Right lobe of liver (tissue), 6 donors: Measurements from ENCODE around the gene ADAMTS16. TPM values are rescaled to one million over a fixed set of nuclear protein-coding genes. Genes with fewer than 3 reads are reported as not detected.

ENCODE experiments used
- ATAC-seq, 4 donors: fragments of 200-7000 bp; cut with Tn5 transposase; one replicate each; pipeline ENCODE4 v1.9.1; 2020; ENCODE audit warnings: mild to moderate bottlenecking in 4 of 4, moderate library complexity in 4 of 4
- DNase-seq, 3 donors: peaks; one replicate each; pipeline ENCODE4 v3.0.0-alpha.2; 2020
- H3K27ac ChIP-seq, 3 donors: fragments of 200-600 bp; one replicate each; pipeline ENCODE4 v1.8.0; 2022
- H3K27me3 ChIP-seq, 2 donors: fragments of 200-600 bp; one replicate each; pipeline ENCODE4 v1.8.0; 2022
- H3K36me3 ChIP-seq, 4 donors: fragments of 200-600 bp; sonication (generic) in 1 of 4; one replicate each; pipeline versions ENCODE4 v1.5.1 to v1.8.0; 2017 to 2022; ENCODE audit warnings: control low read depth in 1 of 4
- H3K4me1 ChIP-seq, 4 donors: fragments of 200-600 bp; sonication (generic) in 1 of 4; one replicate each; pipeline versions ENCODE4 v1.5.1 to v1.8.0; 2017 to 2022; ENCODE audit warnings: control low read depth in 1 of 4
- H3K4me3 ChIP-seq, 3 donors: fragments of 200-600 bp; one replicate each; pipeline ENCODE4 v1.8.0; 2022
- H3K9me3 ChIP-seq, 4 donors: fragments of 200-600 bp; sonication (generic) in 1 of 4; one replicate each; pipeline versions ENCODE4 v1.5.1 to v1.8.0; 2017 to 2022; ENCODE audit warnings: control low read depth in 1 of 4
- POLR2A ChIP-seq: fragments of 450-650 bp; IDR thresholded peaks from one replicate; pipeline ENCODE4 v1.6.1; 2017; ENCODE audit warnings: antibody characterized with exemption, mild to moderate bottlenecking
- WGBS: methylation state at CpG from one replicate; pipeline ENCODE4 v1.1.6; 2018; ENCODE audit warnings: low coverage, low lambda C conversion rate; ENCODE audit not compliant: insufficient coverage; ENCODE audit errors: missing lambda C conversion rate; 5-methylcytosine and 5-hydroxymethylcytosine counted together
- intact Hi-C, 2 donors: fragments of 100-400 bp; cut with DNase I; formaldehyde crosslinking; loops; one replicate each; pipeline versions ENCODE4 v1.11.2 to v1.14.1; 2022
- total RNA-seq, 6 experiments: library from RNA; depleted of rRNA in 2 of 6; stranded (reverse); fragments of >200 nt in 2 of 6; fragmentation: NEBNext Ultra II Directional in 3 of 6; extraction: Animal tissue kit (Norgen Biotek cat#: 25700) in 3 of 6; gene quantifications; one replicate each; pipeline versions ENCODE4 v1.1.0 to v1.2.4, GENCODE V29; 2016 to 2023
- TF ChIP-seq, protein P1 (sequence below), 4 donors: fragments of 200-600 bp in 3 of 4; fragments of 450-650 bp in 1 of 4; IDR thresholded peaks; one replicate each; pipeline versions ENCODE4 v1.5.1 to v1.8.0; 2016 to 2022; ENCODE audit warnings: antibody characterized with exemption in 4 of 4, mild to moderate bottlenecking in 2 of 4
- donor health status: DM: no; HTN: yes; CAD: no.
- donor health status: DM: no; HTN: no; CAD: no.
- donor health status: DM: no; HTN: no; CAD: no.
- donor health status: DM: no; HTN: yes; CAD: no.
- donor health status: DM: no; HTN: yes; CAD: no.

The ADAMTS16 gene
- total RNA-seq, 6 experiments from 2014 or later = not detected

DNA sequence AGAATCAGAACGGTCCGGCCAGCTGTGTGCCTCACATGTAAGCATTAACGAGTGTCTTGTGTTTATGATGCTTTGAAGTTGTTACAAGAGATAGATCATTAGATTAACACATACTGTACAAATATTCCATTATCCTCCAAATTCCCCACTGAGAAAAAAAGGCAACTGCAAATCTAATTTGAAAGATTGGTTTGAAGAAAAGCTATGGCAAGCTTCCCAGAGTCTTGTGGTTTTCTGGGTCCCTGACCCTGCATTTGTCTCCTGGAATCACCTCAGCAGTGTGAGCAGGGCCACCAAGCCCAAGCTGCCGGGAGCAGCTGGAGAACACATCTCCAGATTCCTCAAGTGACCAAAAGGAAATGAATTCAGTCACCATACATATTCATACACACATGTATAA is 36.9 kb upstream of the ADAMTS16 start:
- Histone ChIP-seq H3K27ac (no peak overlapping the region), H3K4me3 (no peak overlapping the region), H3K9me3 (no peaks in the 10 kb centered on the region), H3K4me1 (no peaks in the 10 kb centered on the region), H3K27me3 (no peaks in the 10 kb centered on the region), H3K36me3 (no peaks in the 10 kb centered on the region)
- DNase-seq = no peak
- TF ChIP-seq POLR2A = no peak
- TF ChIP-seq, protein P1, sequence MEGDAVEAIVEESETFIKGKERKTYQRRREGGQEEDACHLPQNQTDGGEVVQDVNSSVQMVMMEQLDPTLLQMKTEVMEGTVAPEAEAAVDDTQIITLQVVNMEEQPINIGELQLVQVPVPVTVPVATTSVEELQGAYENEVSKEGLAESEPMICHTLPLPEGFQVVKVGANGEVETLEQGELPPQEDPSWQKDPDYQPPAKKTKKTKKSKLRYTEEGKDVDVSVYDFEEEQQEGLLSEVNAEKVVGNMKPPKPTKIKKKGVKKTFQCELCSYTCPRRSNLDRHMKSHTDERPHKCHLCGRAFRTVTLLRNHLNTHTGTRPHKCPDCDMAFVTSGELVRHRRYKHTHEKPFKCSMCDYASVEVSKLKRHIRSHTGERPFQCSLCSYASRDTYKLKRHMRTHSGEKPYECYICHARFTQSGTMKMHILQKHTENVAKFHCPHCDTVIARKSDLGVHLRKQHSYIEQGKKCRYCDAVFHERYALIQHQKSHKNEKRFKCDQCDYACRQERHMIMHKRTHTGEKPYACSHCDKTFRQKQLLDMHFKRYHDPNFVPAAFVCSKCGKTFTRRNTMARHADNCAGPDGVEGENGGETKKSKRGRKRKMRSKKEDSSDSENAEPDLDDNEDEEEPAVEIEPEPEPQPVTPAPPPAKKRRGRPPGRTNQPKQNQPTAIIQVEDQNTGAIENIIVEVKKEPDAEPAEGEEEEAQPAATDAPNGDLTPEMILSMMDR (IDR thresholded peaks at IDR 0.05) = no peak
- no peak for ATAC-seq
- WGBS = 59% methylated on average over 4 of the region's 4 CpGs
- intact Hi-C loops = no loop called here

DNA sequence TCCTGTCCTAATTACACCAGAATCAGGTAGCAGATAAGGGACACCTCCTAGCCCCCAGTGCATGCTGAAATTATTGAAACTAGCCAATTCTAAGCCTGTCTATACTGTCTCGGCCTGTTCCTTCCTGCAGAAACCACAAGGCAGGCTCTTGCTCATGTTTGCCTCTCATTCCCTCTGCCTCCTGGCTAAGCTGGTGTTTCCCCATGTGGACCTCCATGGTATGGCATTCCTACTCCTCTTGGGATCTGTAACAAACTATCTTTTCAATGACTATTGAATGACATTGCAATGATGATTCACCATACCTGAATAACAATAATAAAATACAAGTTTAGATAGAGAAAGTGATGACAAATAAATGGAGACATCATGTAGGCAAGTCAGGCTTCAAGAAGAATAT is 35.6 kb upstream of the ADAMTS16 start:
- no peaks in the 10 kb centered on the region for H3K36me3 ChIP-seq
- 57% methylated on average over 1 of the region's 1 CpG for WGBS
- intact Hi-C loops = no loop called here
- no peaks in the 10 kb centered on the region for H3K27me3 ChIP-seq
- ATAC-seq = no peak
- H3K27ac ChIP-seq = no peak overlapping the region
- H3K4me1 ChIP-seq = no peaks in the 10 kb centered on the region
- no peak for DNase-seq
- TF ChIP-seq, protein P1 (IDR thresholded peaks at IDR 0.05) = no peak
- no peak for TF ChIP-seq POLR2A
- no peaks in the 10 kb centered on the region for H3K9me3 ChIP-seq
- no peak overlapping the region for H3K4me3 ChIP-seq

DNA sequence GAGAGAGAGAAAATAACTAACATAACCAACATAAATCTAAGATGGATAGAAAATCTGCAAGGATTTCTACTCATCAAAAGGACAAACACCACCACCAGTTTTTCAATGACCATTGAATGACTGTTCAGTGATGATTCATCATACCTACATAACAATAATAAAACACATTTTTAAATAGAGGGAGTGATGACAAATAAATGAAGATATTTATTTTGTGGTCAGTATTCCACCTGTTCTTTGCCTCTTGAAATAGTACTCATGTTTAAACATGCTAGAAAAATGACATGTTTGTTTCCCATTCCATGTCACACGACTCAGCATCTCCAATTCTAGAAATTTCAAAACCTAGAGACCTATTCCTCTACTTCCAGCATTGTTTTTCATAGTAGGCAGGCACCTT is 34.6 kb upstream of the ADAMTS16 start:
- TF ChIP-seq, protein P1 (IDR thresholded peaks at IDR 0.05) = no peak
- no peak for TF ChIP-seq POLR2A
- H3K9me3 ChIP-seq = no peaks in the 10 kb centered on the region
- 24% methylated on average over 1 of the region's 1 CpG for WGBS
- no peaks in the 10 kb centered on the region for H3K27me3 ChIP-seq
- no peaks in the 10 kb centered on the region for H3K36me3 ChIP-seq
- H3K4me1 ChIP-seq = no peaks in the 10 kb centered on the region
- DNase-seq (no peak), ATAC-seq (no peak)
- no peak overlapping the region for H3K4me3 ChIP-seq
- no peak overlapping the region for H3K27ac ChIP-seq
- intact Hi-C loops = no loop called here

DNA sequence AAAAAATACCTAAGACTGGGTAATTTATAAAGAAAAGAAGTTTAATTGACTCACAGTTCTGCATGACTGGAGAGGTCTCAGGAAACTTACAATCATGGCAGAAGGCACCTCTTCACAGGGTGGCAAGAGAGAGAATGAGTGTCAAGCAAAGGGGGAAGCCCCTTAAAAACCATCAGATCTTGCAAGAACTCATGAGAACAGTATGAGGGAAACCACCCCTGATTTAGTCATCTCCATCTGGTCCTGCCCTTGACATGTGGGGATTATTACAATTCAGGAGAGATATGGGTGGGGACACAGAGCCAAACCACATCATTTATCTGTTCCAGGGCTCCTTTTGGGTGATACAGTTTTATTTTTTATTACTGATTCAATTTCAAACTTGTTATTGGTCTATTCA is 23.2 kb upstream of the ADAMTS16 start:
- no peak overlapping the region for H3K4me3 ChIP-seq
- no peaks in the 10 kb centered on the region for H3K4me1 ChIP-seq
- intact Hi-C loops = no loop called here
- TF ChIP-seq, protein P1 (IDR thresholded peaks at IDR 0.05) = no peak
- no peak for TF ChIP-seq POLR2A
- no peak for ATAC-seq
- no peaks in the 10 kb centered on the region for H3K36me3 ChIP-seq
- H3K27me3 ChIP-seq = no peaks in the 10 kb centered on the region
- no peaks in the 10 kb centered on the region for H3K9me3 ChIP-seq
- H3K27ac ChIP-seq = no peak overlapping the region
- no peak for DNase-seq

DNA sequence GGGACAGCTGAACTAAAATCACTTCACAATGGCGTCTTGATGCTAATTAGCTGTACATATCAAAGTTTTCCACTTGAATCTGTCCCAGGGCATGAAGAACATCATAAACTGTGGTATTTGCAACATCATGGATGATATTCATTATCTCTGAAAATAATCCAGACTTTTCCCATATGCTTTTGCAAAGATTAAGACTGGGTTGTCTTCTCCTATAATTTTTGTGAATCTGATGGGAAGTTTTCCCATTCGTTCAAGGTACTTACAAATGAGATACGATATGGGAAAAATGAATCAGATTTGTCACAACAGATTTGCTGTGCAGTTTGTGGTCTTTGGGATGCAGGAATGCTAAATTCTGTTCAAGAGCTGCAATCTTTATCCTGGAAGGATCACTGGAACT is 17.4 kb upstream of the ADAMTS16 start:
- Histone ChIP-seq H3K27ac (no peak overlapping the region), H3K27me3 (no peaks in the 10 kb centered on the region), H3K4me1 (no peaks in the 10 kb centered on the region), H3K9me3 (no peaks in the 10 kb centered on the region), H3K36me3 (no peaks in the 10 kb centered on the region), H3K4me3 (no peak overlapping the region)
- ATAC-seq (no peak), DNase-seq (no peak)
- intact Hi-C loops = no loop called here
- TF ChIP-seq POLR2A = no peak
- TF ChIP-seq, protein P1 (IDR thresholded peaks at IDR 0.05) = no peak
- WGBS = 43% methylated on average over 3 of the region's 3 CpGs
